K562 (cell line): Measurements from ENCODE around the gene TXNRD1. TPM values are rescaled to one million over a fixed set of nuclear protein-coding genes. Genes with fewer than 3 reads are reported as not detected.
A peak's percentile ranks its signal among the peaks of the same experiment; 100 is the strongest.

Experiments
- ATAC-seq: fragments of 200-7000 bp; cut with Tn5 transposase; 3 replicates; pipeline ENCODE4 v1.9.1; 2020; ENCODE audit warnings: moderate library complexity
- BruUV-seq: library from RNA; stranded (reverse); fragments of 400-500 nt; replicated peaks from 2 replicates; lab custom pipeline; 2021; lab: Mats Ljungman, UMichigan
- CTCF ChIA-PET: fragments of 300-600 bp; formaldehyde crosslinking; extraction: SDS; loops from one replicate; lab custom pipeline; 2021; ENCODE audit warnings: low intra/inter-chr PET ratio; lab: Yijun Ruan, JAX
- POLR2A ChIA-PET: fragments of 300-600, 350-650 bp; sonication (Branson Sonifier 250); formaldehyde crosslinking; extraction: SDS; loops from one replicate; lab custom pipeline; 2021; ENCODE audit warnings: antibody characterized with exemption, inconsistent platforms; lab: Yijun Ruan, JAX
- DNase-seq, 4 experiments: peaks; one replicate each; pipeline versions ENCODE4 v3.0.0 to v3.0.0-alpha.2; 2011 to 2018; ENCODE audit warnings: low spot score in 3 of 4, mixed read lengths in 3 of 4; ENCODE audit errors: extremely low read depth in 1 of 4
- FAIRE-seq: peaks from 2 replicates; lab custom pipeline; 2011; peaks lifted over from hg19 to GRCh38; lab: Jason Lieb, UNC
- H2AFZ ChIP-seq: 2 replicates; pipeline ENCODE4 v1.6.0; 2011; ENCODE audit warnings: low read depth, low read length, control low read depth, inconsistent platforms
- H3K27ac ChIP-seq: fragments of 200-600 bp; 3 replicates; pipeline ENCODE4 v1.8.0; 2011; ENCODE audit warnings: low read depth, mild to moderate bottlenecking, control low read depth, inconsistent platforms, low read length, moderate library complexity, mixed read lengths; ENCODE audit errors: extremely low read depth
- H3K27me3 ChIP-seq, 2 experiments: fragments of 300-600 bp in 1 of 2; 2 replicates in 1 of 2; 3 replicates in 1 of 2; pipeline versions ENCODE4 v1.6.0 to v1.8.0; 2011; ENCODE audit warnings: inconsistent platforms in 2 of 2, low read length in 2 of 2, mild to moderate bottlenecking in 1 of 2, mixed read lengths in 1 of 2, moderate library complexity in 1 of 2; ENCODE audit not compliant: control insufficient read depth in 2 of 2, insufficient read depth in 2 of 2
- H3K36me3 ChIP-seq: fragments of 300-600 bp; 3 replicates; pipeline ENCODE4 v1.8.0; 2011; ENCODE audit warnings: mild to moderate bottlenecking, low read length, inconsistent platforms; ENCODE audit not compliant: control insufficient read depth, insufficient read depth
- H3K4me1 ChIP-seq, 2 experiments: fragments of 200-600 bp in 1 of 2; replicated peaks in 1 of 2; 2 replicates in 1 of 2; 3 replicates in 1 of 2; pipeline versions ENCODE4 v1.5.1 to v1.8.0; 2011; ENCODE audit warnings: inconsistent platforms in 2 of 2, low read length in 2 of 2, mild to moderate bottlenecking in 1 of 2, mixed read lengths in 1 of 2, moderate library complexity in 1 of 2; ENCODE audit not compliant: control insufficient read depth in 2 of 2, insufficient read depth in 2 of 2
- H3K4me2 ChIP-seq: 2 replicates; pipeline ENCODE4 v1.6.1; 2011; ENCODE audit warnings: low read length, control low read depth, inconsistent platforms, mixed read lengths; ENCODE audit not compliant: insufficient read depth
- H3K4me3 ChIP-seq: fragments of 200-600 bp; sonication (generic), shearing (Covaris generic); 2 replicates; pipeline ENCODE4 v1.5.1; 2016; ENCODE audit warnings: control low read depth, inconsistent platforms
- H3K79me2 ChIP-seq: fragments of 200-600 bp; 3 replicates; pipeline ENCODE4 v1.8.0; 2011; ENCODE audit warnings: low read length, inconsistent platforms; ENCODE audit not compliant: control insufficient read depth, insufficient read depth
- H3K9ac ChIP-seq, 2 experiments: 2 replicates each; pipeline versions ENCODE4 v1.6.0 to v1.6.1; 2011; ENCODE audit warnings: low read depth in 2 of 2, low read length in 2 of 2, control low read depth in 1 of 2, inconsistent platforms in 1 of 2, mild to moderate bottlenecking in 1 of 2, mixed read lengths in 1 of 2; ENCODE audit not compliant: insufficient read depth in 1 of 2
- H3K9me1 ChIP-seq: one replicate; pipeline ENCODE4 v1.6.0; 2011; ENCODE audit warnings: inconsistent platforms, mild to moderate bottlenecking, low read length, moderate library complexity; ENCODE audit not compliant: control insufficient read depth, insufficient read depth
- H3K9me3 ChIP-seq: replicated peaks from 2 replicates; pipeline ENCODE4 v1.5.1; 2011; ENCODE audit warnings: low read depth, low read length, inconsistent platforms; ENCODE audit not compliant: control insufficient read depth, insufficient read depth
- H4K20me1 ChIP-seq: replicated peaks from 2 replicates; pipeline ENCODE4 v1.6.1; 2011; ENCODE audit warnings: low read length, inconsistent platforms, mixed read lengths; ENCODE audit not compliant: control insufficient read depth, insufficient read depth
- FOXA1 ChIP-seq: fragments of 450-650 bp; IDR thresholded peaks from 2 replicates; pipeline ENCODE4 v1.6.1; 2016; ENCODE audit warnings: mild to moderate bottlenecking, borderline replicate concordance
- HNRNPLL ChIP-seq: fragments of 200-400 bp; formaldehyde crosslinking; IDR thresholded peaks from 2 replicates; pipeline ENCODE4 v1.6.1; 2017; ENCODE audit warnings: low read length, low read depth, mild to moderate bottlenecking; ENCODE audit not compliant: poor library complexity, severe bottlenecking
- MECOM ChIP-seq: fragments of 250-450 bp; sonication (Bioruptor Pico); IDR thresholded peaks from 2 replicates; pipeline ENCODE4 v1.8.0; 2022; ENCODE audit warnings: inconsistent platforms
- PCBP1 ChIP-seq: fragments of 200-400 bp; formaldehyde crosslinking; IDR thresholded peaks from 2 replicates; pipeline ENCODE4 v1.6.1; 2018; ENCODE audit warnings: mild to moderate bottlenecking, low read depth, low read length; ENCODE audit not compliant: poor library complexity, severe bottlenecking
- PHF20 ChIP-seq: fragments of 450-650 bp; IDR thresholded peaks from 2 replicates; pipeline ENCODE4 v1.6.1; 2018; ENCODE audit not compliant: partially characterized antibody
- SMAD1 ChIP-seq: fragments of 150-350 bp; IDR thresholded peaks from 2 replicates; pipeline ENCODE4 v1.6.1; 2014; ENCODE audit warnings: low read length, low read depth; ENCODE audit not compliant: partially characterized antibody
- TBL1XR1 ChIP-seq, 2 experiments: IDR thresholded peaks; 2 replicates each; pipeline ENCODE4 v1.6.1; 2012; ENCODE audit warnings: improper control_type of control experiment in 2 of 2, low read length in 2 of 2, mild to moderate bottlenecking in 1 of 2
- ZBTB8A ChIP-seq: fragments of 450-650 bp; IDR thresholded peaks from 2 replicates; pipeline ENCODE4 v1.6.1; 2018; ENCODE audit warnings: mild to moderate bottlenecking, moderate library complexity; ENCODE audit not compliant: partially characterized antibody
- ZNF57 ChIP-seq: fragments of 450-650 bp; formaldehyde crosslinking; IDR thresholded peaks from 2 replicates; pipeline ENCODE4 v1.4.0; 2020; ENCODE audit warnings: mild to moderate bottlenecking, moderate library complexity
- ZNF780A ChIP-seq: fragments of 250-450 bp; sonication (Bioruptor Pico); IDR thresholded peaks from 2 replicates; pipeline ENCODE4 v1.5.0; 2021; ENCODE audit warnings: mild to moderate bottlenecking
- WGBS: fragments of 100-300 bp; shearing (Covaris generic); methylation state at CpG from one replicate; pipeline ENCODE4 v1.1.6; 2016; ENCODE audit warnings: low coverage, mixed read lengths; ENCODE audit not compliant: insufficient coverage; ENCODE audit errors: missing lambda C conversion rate; 5-methylcytosine and 5-hydroxymethylcytosine counted together
- in situ Hi-C: fragments of 300-500 bp; cut with MboI; formaldehyde crosslinking; loops from 4 replicates; pipeline ENCODE4 v1.15.0; 2018; ENCODE audit warnings: inconsistent platforms, mixed read lengths
- intact Hi-C: fragments of 100-400 bp; cut with micrococcal nuclease; formaldehyde crosslinking; loops from 2 replicates; pipeline ENCODE4 v1.14.2; 2022
- polyA plus RNA-seq, 8 experiments: library from polyadenylated mRNA; depleted of rRNA in 4 of 8; stranded (reverse) in 5 of 8; unstranded in 3 of 8; fragments of >200 nt; fragmentation: Nextera tagmentation in 2 of 8; fragmentation: Illumina TruSeq in 1 of 8; extraction: Ambion mirVana in 2 of 8; extraction: Trizol in 1 of 8; gene quantifications; 2 replicates each; pipeline versions ENCODE4 v1.2.1 to v1.2.3, GENCODE V29; 2011 to 2014; ENCODE audit warnings: inconsistent platforms in 1 of 8, missing spikeins in 1 of 8
- total RNA-seq, 7 experiments: library from RNA; depleted of rRNA in 6 of 7; stranded (reverse); fragments of >200 nt in 6 of 7; fragmentation: Illumina TruSeq in 2 of 7; extraction: Trizol in 2 of 7; gene quantifications; 2 replicates each; pipeline versions ENCODE4 v1.2.1 to v1.2.3, GENCODE V29; 2011 to 2021; ENCODE audit warnings: low replicate concordance in 1 of 7
- TF ChIP-seq, protein P1 (sequence below): fragments of 450-650 bp; IDR thresholded peaks from 2 replicates; pipeline ENCODE4 v1.6.1; 2017; ENCODE audit warnings: antibody characterized with exemption

Gene TXNRD1
- total and polyA plus RNA-seq, 9 of the 15 experiments (the other 6 are each of a cell fraction or from before 2014, with no cell fraction given): 107 to 189 (median 146) TPM

DNA sequence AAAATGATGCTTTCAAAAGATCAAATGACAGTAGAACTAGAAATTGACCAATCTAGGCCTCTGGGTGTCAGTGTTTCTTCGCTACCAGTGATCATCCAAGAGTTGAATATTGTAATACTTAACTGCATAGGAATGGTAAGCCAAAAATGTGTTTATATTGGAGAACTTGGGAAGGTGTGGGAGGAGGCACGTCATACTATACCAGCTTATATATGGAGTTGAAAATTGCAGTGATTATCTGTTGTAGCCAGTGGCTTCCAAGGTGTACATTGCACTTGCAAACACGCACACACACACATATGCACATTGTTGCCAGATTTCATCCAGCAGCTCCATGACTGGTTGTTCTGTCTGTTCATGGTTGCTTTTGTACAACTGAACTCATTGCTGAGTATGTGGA, 124.1 kb downstream of the TXNRD1 start:
- POLR2A ChIA-PET: interaction anchor here (0.6 to 1.6 kb wide), 5 partner anchors 9 to 516 kb away, joined by 3 to 6 read pairs (median 3); no protein-coding TSS in a partner anchor

More for the DNA sequence above, 124.1 kb downstream of the TXNRD1 start:
- FAIRE-seq (no peak), DNase-seq (no peak), ATAC-seq (no peak)
- no peak overlapping the region for H3K4me3 ChIP-seq
- H2AFZ ChIP-seq: no peak overlapping the region
- no peaks in the 10 kb centered on the region for H3K4me1 ChIP-seq
- no peak overlapping the region for H3K4me2 ChIP-seq
- H3K9me1 ChIP-seq: no peaks in the 10 kb centered on the region
- intact Hi-C loops: no loop called here
- TF ChIP-seq ZNF780A (CRISPR knock-in tag) (no peak), FOXA1 (no peak), ZNF57 (CRISPR knock-in tag) (no peak), SMAD1 (no peak), PHF20 (no peak), TBL1XR1 (IDR thresholded peaks at IDR 0.05; ENCODE audit: low read length in 2 of 2) (no peak), MECOM (CRISPR knock-in tag) (no peak), HNRNPLL (no peak), ZBTB8A (no peak), PCBP1 (no peak)
- TF ChIP-seq, protein P1, sequence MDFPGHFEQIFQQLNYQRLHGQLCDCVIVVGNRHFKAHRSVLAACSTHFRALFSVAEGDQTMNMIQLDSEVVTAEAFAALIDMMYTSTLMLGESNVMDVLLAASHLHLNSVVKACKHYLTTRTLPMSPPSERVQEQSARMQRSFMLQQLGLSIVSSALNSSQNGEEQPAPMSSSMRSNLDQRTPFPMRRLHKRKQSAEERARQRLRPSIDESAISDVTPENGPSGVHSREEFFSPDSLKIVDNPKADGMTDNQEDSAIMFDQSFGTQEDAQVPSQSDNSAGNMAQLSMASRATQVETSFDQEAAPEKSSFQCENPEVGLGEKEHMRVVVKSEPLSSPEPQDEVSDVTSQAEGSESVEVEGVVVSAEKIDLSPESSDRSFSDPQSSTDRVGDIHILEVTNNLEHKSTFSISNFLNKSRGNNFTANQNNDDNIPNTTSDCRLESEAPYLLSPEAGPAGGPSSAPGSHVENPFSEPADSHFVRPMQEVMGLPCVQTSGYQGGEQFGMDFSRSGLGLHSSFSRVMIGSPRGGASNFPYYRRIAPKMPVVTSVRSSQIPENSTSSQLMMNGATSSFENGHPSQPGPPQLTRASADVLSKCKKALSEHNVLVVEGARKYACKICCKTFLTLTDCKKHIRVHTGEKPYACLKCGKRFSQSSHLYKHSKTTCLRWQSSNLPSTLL: no peak
- BruUV-seq: TSS peak; percentile 5
- H3K9me3 ChIP-seq: no peaks in the 10 kb centered on the region; the same call in 1 of the 2 replicates
- no peaks in the 10 kb centered on the region for H3K27me3 ChIP-seq
- H3K36me3 ChIP-seq: peaks cover 86% of the 10 kb centered on the region
- no peak overlapping the region for H3K27ac ChIP-seq
- peaks cover 6% of the 10 kb centered on the region; the same call in 1 of the 3 replicates for H3K79me2 ChIP-seq
- CTCF ChIA-PET: no interaction called here
- in situ Hi-C loops: no loop called here
- H4K20me1 ChIP-seq: no peaks in the 10 kb centered on the region
- 91% methylated on average over 3 of the region's 3 CpGs for WGBS
- no peak overlapping the region for H3K9ac ChIP-seq
